Osteoblast (primary cell): ENCODE measurements around the gene NCK2. TPM values are rescaled to one million over a fixed set of nuclear protein-coding genes. Genes with fewer than 3 reads are reported as not detected.

Experiments used
- DNase-seq: peaks from one replicate; pipeline ENCODE4 v3.0.0; 2011; ENCODE audit warnings: low spot score, mixed read lengths; ENCODE audit not compliant: insufficient read length; ENCODE audit errors: missing footprints
- H2AFZ ChIP-seq: 2 replicates; pipeline ENCODE4 v1.6.0; 2011; ENCODE audit warnings: mild to moderate bottlenecking, low read length
- H3K27ac ChIP-seq: 2 replicates; pipeline ENCODE4 v1.5.1; 2011; ENCODE audit warnings: mild to moderate bottlenecking, low read depth, low read length, moderate library complexity
- H3K27me3 ChIP-seq: 2 replicates; pipeline ENCODE4 v1.6.0; 2012; ENCODE audit warnings: mild to moderate bottlenecking, control low read depth, inconsistent platforms, low read length, moderate library complexity; ENCODE audit not compliant: insufficient read depth
- H3K36me3 ChIP-seq: 2 replicates; pipeline ENCODE4 v1.5.1; 2011; ENCODE audit warnings: mild to moderate bottlenecking, low read length, control low read depth, moderate library complexity; ENCODE audit not compliant: insufficient read depth
- H3K4me1 ChIP-seq: 2 replicates; pipeline ENCODE4 v1.5.1; 2011; ENCODE audit warnings: mild to moderate bottlenecking, low read length, control low read depth, moderate library complexity; ENCODE audit not compliant: insufficient read depth
- H3K4me2 ChIP-seq: 2 replicates; pipeline ENCODE4 v1.6.0; 2011; ENCODE audit warnings: mild to moderate bottlenecking, low read length; ENCODE audit not compliant: insufficient read depth
- H3K4me3 ChIP-seq: fragments of 200-600 bp; sonication (generic); 3 replicates; pipeline ENCODE4 v1.5.1; 2012; ENCODE audit warnings: mild to moderate bottlenecking, low read length, inconsistent platforms; ENCODE audit not compliant: insufficient read depth
- H3K79me2 ChIP-seq: 2 replicates; pipeline ENCODE4 v1.6.0; 2012; ENCODE audit warnings: mild to moderate bottlenecking, low read length, control low read depth, inconsistent platforms; ENCODE audit not compliant: insufficient read depth
- H3K9me3 ChIP-seq: 2 replicates; pipeline ENCODE4 v1.5.1; 2011; ENCODE audit warnings: low read depth, low read length, control low read depth
- H4K20me1 ChIP-seq: 2 replicates; pipeline ENCODE4 v1.6.0; 2012; ENCODE audit warnings: mild to moderate bottlenecking, low read length, control low read depth; ENCODE audit not compliant: insufficient read depth
- CTCF ChIP-seq: IDR thresholded peaks from 2 replicates; pipeline ENCODE4 v1.5.1; 2011; ENCODE audit warnings: mild to moderate bottlenecking, low read depth, low read length, moderate library complexity; ENCODE audit errors: extremely low read depth
- total RNA-seq: library from RNA; depleted of rRNA; stranded (reverse); fragments of >200 nt; gene quantifications from 2 replicates; pipeline ENCODE4 v1.2.3, GENCODE V29; 2012

The NCK2 gene
- total RNA-seq, 1 donor, result 28.6 TPM

GRCh38 chr2:105861200-105861599 lies 116.5 kb downstream of the NCK2 start:
- Histone ChIP-seq H3K9me3 (no peaks in the 10 kb centered on the region), H3K36me3 (no peaks in the 10 kb centered on the region), H2AFZ (no peak overlapping the region), H3K4me3 (no peak overlapping the region), H3K4me2 (no peak overlapping the region), H4K20me1 (peaks cover 5% of the 10 kb centered on the region), H3K4me1 (peaks cover 7% of the 10 kb centered on the region), H3K27me3 (no peaks in the 10 kb centered on the region), H3K27ac (no peak overlapping the region), H3K79me2 (no peaks in the 10 kb centered on the region)
- DNase-seq, result no peak
- TF ChIP-seq CTCF, result no peak

- Histone ChIP-seq H2AFZ (no peak overlapping the region), H3K27ac (no peak overlapping the region), H3K4me1 (peaks cover 20% of the 10 kb centered on the region), H4K20me1 (peaks cover 15% of the 10 kb centered on the region), H3K79me2 (no peaks in the 10 kb centered on the region), H3K9me3 (no peaks in the 10 kb centered on the region), H3K4me2 (no peak overlapping the region), H3K4me3 (no peak overlapping the region), H3K27me3 (no peaks in the 10 kb centered on the region), H3K36me3 (no peaks in the 10 kb centered on the region)
- DNase-seq, result no peak
- TF ChIP-seq CTCF, result no peak
Measured at GRCh38 chr2:105862843-105863242, 118.1 kb downstream of the NCK2 start.

- no peak overlapping the region for H3K4me2 ChIP-seq
- H3K4me3 ChIP-seq, result no peak overlapping the region
- no peak for DNase-seq
- H4K20me1 ChIP-seq, result peaks cover 21% of the 10 kb centered on the region
- H2AFZ ChIP-seq, result no peak overlapping the region
- TF ChIP-seq CTCF, result no peak
- peaks cover 21% of the 10 kb centered on the region for H3K4me1 ChIP-seq
- no peaks in the 10 kb centered on the region for H3K9me3 ChIP-seq
- H3K27me3 ChIP-seq, result no peaks in the 10 kb centered on the region
- no peak overlapping the region for H3K27ac ChIP-seq
- H3K79me2 ChIP-seq, result no peaks in the 10 kb centered on the region
- no peaks in the 10 kb centered on the region for H3K36me3 ChIP-seq
Measured at GRCh38 chr2:105864262-105864661, 119.5 kb downstream of the NCK2 start.

- Histone ChIP-seq H3K4me2 (no peak overlapping the region), H3K36me3 (no peaks in the 10 kb centered on the region), H3K4me3 (no peak overlapping the region), H2AFZ (no peak overlapping the region), H3K4me1 (peaks cover 21% of the 10 kb centered on the region), H3K27me3 (no peaks in the 10 kb centered on the region), H3K79me2 (peaks cover 5% of the 10 kb centered on the region), H4K20me1 (peaks cover 18% of the 10 kb centered on the region), H3K27ac (no peak overlapping the region), H3K9me3 (no peaks in the 10 kb centered on the region)
- no peak for DNase-seq
- TF ChIP-seq CTCF, result no peak
Measured at GRCh38 chr2:105865222-105865913, 120.7 kb downstream of the NCK2 start.
